Activated CD4-positive, alpha-beta memory T cell treated with anti-CD3 and anti-CD28 coated beads for 36 hours (primary cell): ENCODE measurements around the gene ZNF256. TPM values are rescaled to one million over a fixed set of nuclear protein-coding genes. Genes with fewer than 3 reads are reported as not detected.
"Not testable (repeated sequence)": the region's sequence is repeated elsewhere in the genome, so short reads cannot be mapped to it uniquely, and the experiment has no call there.

Experiments used
- CTCF ChIA-PET: fragments of 350-600 bp; sonication (Branson Sonifier 250); formaldehyde crosslinking; loops from one replicate; lab custom pipeline; 2021; ENCODE audit warnings: antibody characterized with exemption, inconsistent platforms; lab: Charles Lee
- POLR2A ChIA-PET: fragments of 350-600 bp; sonication (Branson Sonifier 250); formaldehyde crosslinking; loops from one replicate; lab custom pipeline; 2021; ENCODE audit warnings: antibody characterized with exemption; lab: Charles Lee
- DNase-seq: peaks from one replicate; pipeline ENCODE4 v3.0.0-alpha.2; 2020
- H3K27ac Mint-ChIP-seq: one replicate; pipeline ENCODE4 v1.8.0; 2021; ENCODE audit warnings: mixed read lengths
- H3K27me3 Mint-ChIP-seq: one replicate; pipeline ENCODE4 v1.8.0; 2021; ENCODE audit warnings: mixed read lengths
- H3K36me3 Mint-ChIP-seq: one replicate; pipeline ENCODE4 v1.8.0; 2021; ENCODE audit warnings: mixed read lengths
- H3K4me1 Mint-ChIP-seq: one replicate; pipeline ENCODE4 v1.8.0; 2021; ENCODE audit warnings: low read depth, mixed read lengths
- H3K4me3 Mint-ChIP-seq: one replicate; pipeline ENCODE4 v1.8.0; 2021; ENCODE audit warnings: mild to moderate bottlenecking, mixed read lengths
- H3K9me3 Mint-ChIP-seq: one replicate; pipeline ENCODE4 v1.8.0; 2021; ENCODE audit warnings: mixed read lengths
- intact Hi-C: fragments of 100-400 bp; cut with micrococcal nuclease; formaldehyde crosslinking; loops from one replicate; pipeline ENCODE4 v1.15.1; 2023
- total RNA-seq, 2 experiments: library from RNA; stranded (reverse); gene quantifications; one replicate each; pipeline ENCODE4 v1.2.3, GENCODE V29; 2021

The ZNF256 gene
- total RNA-seq, 2 experiments from 2014 or later: 3.9 TPM

- Mint-ChIP-seq H3K36me3 (peaks cover 70% of the 10 kb centered on the region), H3K9me3 (peaks cover 78% of the 10 kb centered on the region), H3K27me3 (peaks cover 1% of the 10 kb centered on the region), H3K4me1 (peaks cover 5% of the 10 kb centered on the region), H3K27ac (no peak overlapping the region), H3K4me3 (no peak overlapping the region)
- intact Hi-C loops: no loop called here
- POLR2A ChIA-PET: no interaction called here
- DNase-seq: no peak
- CTCF ChIA-PET: no interaction called here
Measured at GRCh38 chr19:57935731-57936130, 11.8 kb downstream of the ZNF256 start.

GRCh38 chr19:57934820-57935665, 12.5 kb downstream of the ZNF256 start, which contains the start of gene ZNF418:
ZNF418 (minus strand) TSS chr19:57935402; CDS start chr19:57933822, 1,580 bp downstream.
- peak; percentile 64 for DNase-seq
- H3K27ac Mint-ChIP-seq: no peak within 1 kb of the TSS
- ChIA-PET CTCF (no interaction called here), POLR2A (no interaction called here)
- peaks cover 81% of the 10 kb centered on the region for H3K9me3 Mint-ChIP-seq
- peaks cover 5% of the 10 kb centered on the region for H3K4me1 Mint-ChIP-seq
- intact Hi-C loops: no loop called here
- H3K4me3 Mint-ChIP-seq: peak within 1 kb of the TSS; percentile 78
- H3K27me3 Mint-ChIP-seq: peaks cover 1% of the 10 kb centered on the region
- H3K36me3 Mint-ChIP-seq: peaks cover 74% of the 10 kb centered on the region

- H3K27ac Mint-ChIP-seq: no peak overlapping the region
- intact Hi-C loops: no loop called here
- peaks cover 70% of the 10 kb centered on the region for H3K9me3 Mint-ChIP-seq
- peaks cover 52% of the 10 kb centered on the region for H3K36me3 Mint-ChIP-seq
- H3K4me3 Mint-ChIP-seq: no peak overlapping the region
- ChIA-PET POLR2A (no interaction called here), CTCF (no interaction called here)
- H3K4me1 Mint-ChIP-seq: no peaks in the 10 kb centered on the region
- DNase-seq: no peak
- no peaks in the 10 kb centered on the region for H3K27me3 Mint-ChIP-seq
Measured at GRCh38 chr19:57927587-57927986, 19.9 kb downstream of the ZNF256 start.

GRCh38 chr19:57916168-57916995, 31.1 kb downstream of the ZNF256 start, which contains the start of gene ZNF417:
ZNF417 (minus strand) TSS chr19:57916592; CDS start chr19:57916411, 181 bp downstream.
- peaks cover 52% of the 10 kb centered on the region for H3K9me3 Mint-ChIP-seq
- H3K4me1 Mint-ChIP-seq: peaks cover 28% of the 10 kb centered on the region
- not testable (repeated sequence) for H3K27me3 Mint-ChIP-seq

GRCh38 chr19:57914531-57914930, 33.0 kb downstream of the ZNF256 start:
- no peaks in the 10 kb centered on the region for H3K27me3 Mint-ChIP-seq
- no peak overlapping the region for H3K27ac Mint-ChIP-seq
- intact Hi-C loops: loop anchor here (10.0 kb wide), 2 partner anchors 340 to 490 kb away; partner anchors contain the start of genes ZNF416 and ZNF584
- H3K9me3 Mint-ChIP-seq: peaks cover 56% of the 10 kb centered on the region
- ChIA-PET CTCF (interaction anchor here (1.3 kb wide), 1 partner anchor 12 kb away, joined by 4 read pairs; no protein-coding TSS in a partner anchor), POLR2A (no interaction called here)
- DNase-seq: no peak
- peaks cover 28% of the 10 kb centered on the region for H3K4me1 Mint-ChIP-seq
- H3K4me3 Mint-ChIP-seq: no peak overlapping the region
- H3K36me3 Mint-ChIP-seq: peaks cover 67% of the 10 kb centered on the region

More at GRCh38 chr19:57916168-57916995, 31.1 kb downstream of the ZNF256 start, which contains the start of gene ZNF417:
- H3K36me3 Mint-ChIP-seq: peaks cover 60% of the 10 kb centered on the region
- DNase-seq: peak; percentile 91
- peak within 1 kb of the TSS; percentile 88 for H3K4me3 Mint-ChIP-seq
- H3K27ac Mint-ChIP-seq: peak within 1 kb of the TSS; percentile 83
- POLR2A ChIA-PET: interaction anchor here (0.9 to 1.0 kb wide), 2 partner anchors 97 to 283 kb away, joined by 3 read pairs; partner anchors contain the start of gene ZNF211
- intact Hi-C loops: loop anchor here (1.0 to 10.0 kb wide), 6 partner anchors 31 to 488 kb away; partner anchors contain the start of genes ZNF256, ZNF329, ZNF416 and ZNF584
- CTCF ChIA-PET: interaction anchor here (0.6 kb wide), 2 partner anchors 86 to 406 kb away, joined by 3 read pairs; partner anchors contain the start of gene ZNF606

- no peak for DNase-seq
- Mint-ChIP-seq H3K36me3 (peaks cover 65% of the 10 kb centered on the region), H3K27me3 (no peaks in the 10 kb centered on the region), H3K4me1 (peaks cover 9% of the 10 kb centered on the region), H3K27ac (no peak overlapping the region), H3K4me3 (no peak overlapping the region), H3K9me3 (peaks cover 67% of the 10 kb centered on the region)
- CTCF ChIA-PET: no interaction called here
- POLR2A ChIA-PET: no interaction called here
- intact Hi-C loops: no loop called here
Measured at GRCh38 chr19:57907394-57907793, 40.1 kb downstream of the ZNF256 start.

GRCh38 chr19:57905258-57905657, 42.2 kb downstream of the ZNF256 start:
- Mint-ChIP-seq H3K27ac (peak overlapping the region; percentile 67), H3K36me3 (peaks cover 50% of the 10 kb centered on the region), H3K9me3 (peaks cover 58% of the 10 kb centered on the region), H3K4me1 (peaks cover 6% of the 10 kb centered on the region), H3K4me3 (no peak overlapping the region), H3K27me3 (no peaks in the 10 kb centered on the region)
- CTCF ChIA-PET: no interaction called here
- intact Hi-C loops: no loop called here
- POLR2A ChIA-PET: no interaction called here
- DNase-seq: no peak

GRCh38 chr19:57903618-57904184, 43.8 kb downstream of the ZNF256 start:
- Mint-ChIP-seq H3K4me1 (peaks cover 6% of the 10 kb centered on the region), H3K27ac (no peak overlapping the region), H3K4me3 (no peak overlapping the region), H3K9me3 (peaks cover 54% of the 10 kb centered on the region), H3K27me3 (no peaks in the 10 kb centered on the region), H3K36me3 (peaks cover 40% of the 10 kb centered on the region)
- intact Hi-C loops: loop anchor here (5.0 kb wide), 1 partner anchor 166 kb away; no protein-coding TSS in a partner anchor
- CTCF ChIA-PET: interaction anchor here (0.7 to 1.6 kb wide), 2 partner anchors 11 to 31 kb away, joined by 3 to 4 read pairs; no protein-coding TSS in a partner anchor
- POLR2A ChIA-PET: no interaction called here
- DNase-seq: no peak

GRCh38 chr19:57900311-57900710, 47.2 kb downstream of the ZNF256 start:
- intact Hi-C loops: loop anchor here (5.0 kb wide), 1 partner anchor 163 kb away; no protein-coding TSS in a partner anchor
- CTCF ChIA-PET: no interaction called here
- no peaks in the 10 kb centered on the region for H3K27me3 Mint-ChIP-seq

More at GRCh38 chr19:57900311-57900710, 47.2 kb downstream of the ZNF256 start:
- H3K36me3 Mint-ChIP-seq: peaks cover 18% of the 10 kb centered on the region
- POLR2A ChIA-PET: no interaction called here
- no peak overlapping the region for H3K4me3 Mint-ChIP-seq
- peaks cover 34% of the 10 kb centered on the region for H3K9me3 Mint-ChIP-seq
- no peak for DNase-seq
- peaks cover 4% of the 10 kb centered on the region for H3K4me1 Mint-ChIP-seq
- H3K27ac Mint-ChIP-seq: no peak overlapping the region
